K562 (cell line): ENCODE data around the gene HEXIM1. TPM values are rescaled to one million over a fixed set of nuclear protein-coding genes. Genes with fewer than 3 reads are reported as not detected.

Experiments
- AFF1 ChIP-seq, 2 experiments: fragments of 450-650 bp; IDR thresholded peaks; 2 replicates each; pipeline ENCODE4 v1.6.1; 2018; ENCODE audit warnings: mild to moderate bottlenecking in 2 of 2, low read depth in 1 of 2; ENCODE audit not compliant: partially characterized antibody in 2 of 2
- CEBPZ ChIP-seq: fragments of 150-350 bp; IDR thresholded peaks from 2 replicates; pipeline ENCODE4 v1.6.1; 2014; ENCODE audit warnings: low read depth, mild to moderate bottlenecking, low read length, borderline replicate concordance
- CREBBP ChIP-seq: IDR thresholded peaks from one replicate; pipeline ENCODE4 v1.6.1; 2012; ENCODE audit warnings: low read depth, mild to moderate bottlenecking, control low read depth, inconsistent platforms, low read length
- ILF3 ChIP-seq: fragments of 450-650 bp; IDR thresholded peaks from 2 replicates; pipeline ENCODE4 v1.6.1; 2018; ENCODE audit warnings: antibody characterized with exemption, mild to moderate bottlenecking, moderate library complexity, borderline replicate concordance
- L3MBTL2 ChIP-seq: fragments of 450-650 bp; IDR thresholded peaks from 2 replicates; pipeline ENCODE4 v1.6.1; 2016; ENCODE audit warnings: mild to moderate bottlenecking, moderate library complexity
- MYC ChIP-seq, 2 experiments: fragments of 250-450 bp in 1 of 2; sonication (Bioruptor Pico) in 1 of 2; IDR thresholded peaks; 2 replicates each; pipeline versions ENCODE4 v1.5.1 to v1.6.1; 2012 to 2021; ENCODE audit warnings: low read depth in 2 of 2, borderline replicate concordance in 1 of 2, improper control_type of control experiment in 1 of 2, low read length in 1 of 2, mild to moderate bottlenecking in 1 of 2, moderate library complexity in 1 of 2
- NONO ChIP-seq, 2 experiments: fragments of 200-400 bp in 1 of 2; fragments of 450-650 bp in 1 of 2; formaldehyde crosslinking in 1 of 2; IDR thresholded peaks; 2 replicates each; pipeline ENCODE4 v1.6.1; 2017; ENCODE audit warnings: low read depth in 2 of 2, mild to moderate bottlenecking in 2 of 2, moderate library complexity in 2 of 2, low read length in 1 of 2
- POLR3A ChIP-seq: IDR thresholded peaks from 2 replicates; pipeline ENCODE4 v1.6.1; 2011; ENCODE audit warnings: borderline replicate concordance, mild to moderate bottlenecking, moderate library complexity; ENCODE audit not compliant: insufficient read length, insufficient read depth; ENCODE audit errors: extremely low read depth
- RBFOX2 ChIP-seq: fragments of 200-400 bp; formaldehyde crosslinking; IDR thresholded peaks from 2 replicates; pipeline ENCODE4 v1.6.1; 2017; ENCODE audit warnings: low read depth, mild to moderate bottlenecking, low read length, moderate library complexity
- SETDB1 ChIP-seq: IDR thresholded peaks from one replicate; pipeline ENCODE4 v1.6.1; 2012; ENCODE audit warnings: low read length, control low read depth, inconsistent platforms
- TCF7L2 ChIP-seq: fragments of 150-350 bp; IDR thresholded peaks from 2 replicates; pipeline ENCODE4 v1.6.1; 2016; ENCODE audit warnings: low read depth, mild to moderate bottlenecking, low read length, moderate library complexity
- USF2 ChIP-seq: sonication (generic); formaldehyde crosslinking; IDR thresholded peaks from 2 replicates; pipeline ENCODE4 v1.5.0; 2020; ENCODE audit warnings: missing genetic modification reagents
- ZBTB5 ChIP-seq: fragments of 450-650 bp; IDR thresholded peaks from 2 replicates; pipeline ENCODE4 v1.6.1; 2017; ENCODE audit warnings: antibody characterized with exemption
- ZNF436 ChIP-seq: fragments of 250-450, 450-650 bp; sonication (Bioruptor Pico); formaldehyde crosslinking; IDR thresholded peaks from 2 replicates; pipeline ENCODE4 v1.7.0; 2020; ENCODE audit warnings: mild to moderate bottlenecking
- ZSCAN29 ChIP-seq: fragments of 450-650 bp; IDR thresholded peaks from 2 replicates; pipeline ENCODE4 v1.6.1; 2017
- polyA plus RNA-seq, 8 experiments: library from polyadenylated mRNA; depleted of rRNA in 4 of 8; stranded (reverse) in 5 of 8; unstranded in 3 of 8; fragments of >200 nt; fragmentation: Nextera tagmentation in 2 of 8; fragmentation: Illumina TruSeq in 1 of 8; extraction: Ambion mirVana in 2 of 8; extraction: Trizol in 1 of 8; gene quantifications; 2 replicates each; pipeline versions ENCODE4 v1.2.1 to v1.2.3, GENCODE V29; 2011 to 2014; ENCODE audit warnings: inconsistent platforms in 1 of 8, missing spikeins in 1 of 8
- total RNA-seq, 7 experiments: library from RNA; depleted of rRNA in 6 of 7; stranded (reverse); fragments of >200 nt in 6 of 7; fragmentation: Illumina TruSeq in 2 of 7; extraction: Trizol in 2 of 7; gene quantifications; 2 replicates each; pipeline versions ENCODE4 v1.2.1 to v1.2.3, GENCODE V29; 2011 to 2021; ENCODE audit warnings: low replicate concordance in 1 of 7

HEXIM1 gene
- total and polyA plus RNA-seq, 9 of the 15 experiments (the other 6 are each of a cell fraction or from before 2014, with no cell fraction given): 1.4 to 28.3 (median 9.1) TPM

- TF ChIP-seq AFF1 (IDR thresholded peaks at IDR 0.05; ENCODE audit: low read depth in 1 of 2, partially characterized antibody in 2 of 2) (peak; percentile 42 to 44), POLR3A (no peak), L3MBTL2 (peak; percentile 56), SETDB1 (no peak), NONO (IDR thresholded peaks at IDR 0.05; ENCODE audit: low read depth in 2 of 2, low read length in 1 of 2) (peak in 1 of 2 experiments; percentile 74; a peak in 1 of 4 replicates), TCF7L2 (no peak), ZNF436 (CRISPR knock-in tag) (no peak), CEBPZ (no peak), ZBTB5 (0 out of 2 replicates have a peak, but pooled peaks have one; percentile 31), ILF3 (no peak), ZSCAN29 (peak; percentile 14; the same call in 1 of the 2 replicates), USF2 (CRISPR knock-in tag) (no peak), CREBBP (no peak), RBFOX2 (peak; percentile 50), MYC (IDR thresholded peaks at IDR 0.05; ENCODE audit: low read depth, low read length) (peak; percentile 53; the same call in 1 of the 2 replicates), MYC (CRISPR knock-in tag; IDR thresholded peaks at IDR 0.05; ENCODE audit: borderline replicate concordance, low read depth) (no peak)
These were observed 49.5 kb downstream of the HEXIM1 start (continued) for GRCh38 chr17:45197555-45198334.
